Measurements from ENCODE around the gene TMEM92.

Gene TMEM92

DNA sequence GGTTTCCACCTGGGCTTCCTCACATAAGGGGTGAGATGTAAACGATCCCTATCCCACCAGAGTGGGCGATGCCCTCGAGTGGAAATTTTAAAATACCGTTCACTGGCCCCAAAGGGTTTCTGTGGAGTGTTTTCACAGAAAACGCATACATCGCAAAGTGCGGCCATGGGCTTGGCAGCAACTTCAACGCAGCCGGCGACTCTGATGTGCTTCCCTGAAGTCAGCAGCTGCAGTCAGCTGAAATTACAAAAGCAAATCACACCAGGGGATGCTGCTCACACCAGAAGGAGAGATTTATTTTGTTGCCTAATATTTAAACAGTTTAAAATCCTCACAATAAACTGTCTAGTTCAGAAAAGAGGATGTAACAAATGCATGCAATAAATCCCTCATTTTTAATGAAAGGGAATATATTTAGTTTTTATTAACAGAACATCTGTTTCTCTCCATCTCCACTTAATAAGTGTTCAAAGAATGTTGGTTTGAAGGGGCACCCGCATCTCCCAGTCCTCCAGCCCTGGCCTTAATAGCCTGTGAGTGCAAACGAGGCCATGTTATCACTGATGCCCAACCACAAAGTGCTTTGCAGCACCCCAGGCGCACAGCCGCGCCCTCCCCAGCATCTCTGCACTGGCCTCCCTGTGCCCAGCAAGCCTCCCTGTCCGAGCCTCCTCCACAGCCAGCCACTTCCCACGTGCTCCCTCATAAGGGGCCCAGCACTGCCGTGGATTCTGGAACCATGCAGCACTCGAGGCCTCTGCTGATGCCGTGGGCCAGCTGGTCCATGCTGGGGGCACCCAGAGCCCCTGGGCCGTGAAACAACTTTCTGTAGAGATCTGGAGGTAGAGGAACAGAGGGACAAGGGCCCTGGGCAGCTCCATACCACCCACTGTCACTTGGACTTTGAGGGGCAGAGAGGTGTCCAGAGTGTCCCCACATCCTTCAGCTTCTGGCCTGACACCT lies 54.4 kb downstream of the TMEM92 start:
- DNase-seq (ENCODE audit: low spot score) = no peak

DNA sequence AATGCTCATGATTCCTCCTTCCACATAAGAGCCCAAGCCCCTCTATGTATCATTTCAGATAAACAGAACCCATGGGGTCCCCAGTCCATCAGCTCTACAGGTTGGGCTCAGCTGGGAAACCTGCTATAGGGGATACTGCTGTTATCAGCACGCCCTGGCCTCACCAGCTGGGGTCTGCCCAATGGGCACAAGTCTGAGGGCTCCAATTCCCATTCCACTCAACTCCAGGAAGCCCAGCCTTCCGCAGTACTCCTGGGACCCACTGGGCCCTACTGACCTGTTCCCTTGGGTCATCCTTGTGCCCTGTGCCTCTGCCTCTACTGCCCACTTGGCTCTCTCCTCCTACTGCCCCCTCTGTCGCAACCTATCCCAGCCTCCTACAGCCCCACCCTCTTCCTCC lies 55.5 kb downstream of the TMEM92 start:
- no peak for DNase-seq (ENCODE audit: low spot score)

DNA sequence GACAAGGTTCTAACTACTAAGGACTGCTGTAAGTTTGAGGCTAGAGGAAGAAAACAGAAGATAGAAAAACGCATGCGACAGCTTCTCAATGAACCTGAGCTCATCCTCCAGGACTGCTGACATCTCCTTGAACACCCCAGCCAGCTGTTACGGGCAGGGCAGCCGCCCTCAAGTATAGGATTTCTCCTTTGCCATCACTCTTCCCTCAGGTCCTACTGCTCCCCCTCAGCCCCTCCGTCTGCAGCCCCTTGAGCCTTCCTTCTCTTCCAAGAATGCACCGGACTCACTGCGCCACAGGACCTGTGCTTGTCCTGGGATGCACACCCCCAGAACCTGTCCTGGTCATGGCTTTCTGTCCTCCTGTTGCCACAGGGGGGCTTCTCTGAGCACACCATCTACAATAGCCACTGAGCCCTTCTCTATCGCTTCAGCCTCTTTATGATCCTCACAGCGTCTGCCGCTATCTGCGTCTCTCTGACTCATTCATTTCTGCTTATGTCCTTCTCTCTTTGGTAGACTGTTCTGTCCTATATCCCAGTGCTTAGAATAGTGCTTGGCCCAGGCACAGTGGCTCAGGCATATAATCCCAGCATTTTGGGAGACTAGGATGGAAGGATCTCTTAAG lies 56.0 kb downstream of the TMEM92 start:
- DNase-seq (ENCODE audit: low spot score) = no peak
